OCI-LY3 (cell line): ENCODE data around the gene MAT1A.

Source experiments
- CTCF ChIP-seq: fragments of 200-600, 300-600 bp; sonication (generic); IDR thresholded peaks from 2 replicates; pipeline ENCODE4 v1.5.1; 2014; ENCODE audit warnings: antibody characterized with exemption, low read length, low read depth
- EZH2phosphoT487 ChIP-seq: fragments of 200-600 bp; shearing (Covaris generic); IDR thresholded peaks from 2 replicates; pipeline ENCODE4 v1.6.1; 2018; ENCODE audit warnings: antibody characterized with exemption, mixed run types, low read depth

- no peak for TF ChIP-seq CTCF
- TF ChIP-seq EZH2phosphoT487, result no peak
Observed at GRCh38 chr10:80324891-80325364, 35.5 kb upstream of the MAT1A start.
